SH-SY5Y (cell line): ENCODE measurements around the gene MTUS2.

ENCODE experiments used
- GATA2 ChIP-seq: IDR thresholded peaks from 2 replicates; pipeline ENCODE4 v1.6.1; 2011; ENCODE audit warnings: mild to moderate bottlenecking, low read depth, low read length
- GATA3 ChIP-seq: IDR thresholded peaks from 2 replicates; pipeline ENCODE4 v1.6.1; 2011; ENCODE audit warnings: low read depth, mild to moderate bottlenecking, low read length, moderate library complexity

MTUS2 gene

GRCh38 chr13:29540334-29540733 lies 720.2 kb downstream of the MTUS2 start:
- no peak for TF ChIP-seq GATA2

- TF ChIP-seq GATA3 (no peak), GATA2 (no peak)
Observed at GRCh38 chr13:29540799-29541198, 720.7 kb downstream of the MTUS2 start.

DNA sequence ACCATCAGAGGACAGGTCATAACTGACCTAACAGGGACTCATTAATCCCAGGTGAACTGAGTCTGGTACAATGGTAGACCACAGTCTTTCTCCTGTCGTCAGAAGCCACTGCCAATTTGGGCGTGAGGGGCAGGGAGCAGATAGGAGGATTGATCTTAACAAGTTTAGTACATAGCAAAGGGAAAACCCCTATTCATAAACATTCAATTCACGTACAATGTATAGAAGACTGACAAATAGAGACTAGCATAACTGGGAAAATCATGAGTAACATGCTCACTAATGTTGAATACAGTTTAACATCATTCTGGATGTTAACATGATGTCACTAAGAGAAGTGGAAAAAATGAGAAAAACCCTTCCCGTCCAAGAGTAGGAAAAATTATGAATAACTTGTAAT lies 721.3 kb downstream of the MTUS2 start:
- no peak for TF ChIP-seq GATA2
- TF ChIP-seq GATA3, result no peak

DNA sequence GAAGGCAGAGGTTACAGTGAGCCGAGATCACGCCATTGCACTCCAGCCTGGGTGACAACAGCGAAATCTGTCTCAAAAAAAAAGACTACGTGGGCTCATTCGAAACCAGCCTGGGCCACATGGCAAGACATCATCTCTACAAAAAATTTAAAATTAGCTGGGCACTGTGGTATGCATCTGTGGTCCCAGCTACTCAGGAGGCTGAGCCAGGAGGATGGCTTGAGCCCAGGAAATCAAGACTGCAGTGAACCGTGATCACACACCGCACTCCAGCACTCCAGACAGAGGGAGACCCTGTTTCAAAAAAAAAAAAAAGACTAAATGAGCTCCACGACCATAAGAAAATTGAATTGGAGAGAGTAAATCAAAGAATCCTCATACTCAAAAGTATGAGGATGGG lies 722.2 kb downstream of the MTUS2 start:
- TF ChIP-seq GATA2 (no peak), GATA3 (no peak)

DNA sequence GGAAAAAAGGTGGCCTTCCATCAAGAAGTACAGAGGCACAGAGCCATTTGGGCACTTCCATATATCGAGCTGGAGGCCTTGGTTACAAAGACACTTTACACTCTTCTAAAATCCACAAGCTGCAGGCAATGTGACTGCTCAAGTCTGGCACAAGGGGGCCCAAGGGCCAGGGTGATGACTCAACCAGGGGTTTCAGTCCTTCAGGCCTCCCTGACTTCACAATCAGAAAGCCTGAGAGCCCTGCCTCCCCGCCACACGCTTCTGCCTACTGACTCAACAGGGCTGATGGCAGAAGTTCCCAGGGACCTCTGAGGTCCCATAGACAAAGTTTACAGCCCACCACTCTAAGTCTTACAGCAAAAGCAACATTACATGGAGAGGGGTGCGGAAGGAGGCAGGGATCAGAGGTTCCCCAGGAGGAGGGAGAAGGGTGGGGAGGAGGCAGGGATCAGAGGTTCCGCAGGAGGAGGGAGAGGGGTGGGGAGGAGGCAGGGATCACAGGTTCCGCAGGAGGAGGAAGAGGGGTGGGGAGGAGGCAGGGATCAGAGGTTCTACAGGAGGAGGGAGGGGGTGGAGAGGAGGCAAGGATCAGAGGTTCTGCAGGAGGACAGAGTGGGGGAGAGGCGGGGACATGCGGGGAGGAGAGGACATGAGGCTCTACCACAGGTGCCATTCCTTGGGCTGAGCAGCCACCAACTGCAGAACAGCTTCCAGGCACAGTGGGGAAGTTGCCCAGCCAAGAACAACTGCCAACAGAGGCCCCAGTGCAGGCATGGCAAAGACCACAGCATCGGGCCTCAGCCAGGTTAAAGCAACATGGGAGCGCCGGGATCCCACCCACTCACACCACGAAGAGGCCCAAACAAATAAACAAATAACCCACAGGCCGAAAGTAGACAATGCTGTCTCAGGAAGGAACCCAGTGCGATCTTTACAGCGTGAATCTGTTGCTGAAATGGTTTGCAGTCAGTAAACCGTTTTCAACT lies 723.4 kb downstream of the MTUS2 start:
- TF ChIP-seq GATA3 (no peak), GATA2 (no peak)

DNA sequence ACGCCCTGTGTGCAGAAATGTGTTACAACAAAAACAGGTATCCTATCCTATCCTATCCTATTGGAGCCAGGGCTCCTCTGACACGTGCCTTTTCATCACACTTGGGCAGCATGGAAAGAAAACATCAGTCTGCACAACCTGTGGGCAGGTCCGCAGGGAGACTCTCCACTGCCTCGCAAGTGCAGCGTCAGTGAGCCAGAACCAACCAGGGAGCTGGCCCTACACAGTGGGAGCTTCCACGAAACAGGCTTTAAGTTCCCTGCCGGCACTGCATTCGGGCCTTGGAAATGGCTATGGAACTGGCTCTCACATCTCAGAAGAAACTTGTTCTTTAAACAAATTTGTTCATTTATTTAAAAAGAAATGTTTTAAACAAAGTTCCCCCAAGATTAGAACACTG lies 725.8 kb downstream of the MTUS2 start:
- TF ChIP-seq GATA2 (no peak), GATA3 (no peak)

- TF ChIP-seq GATA3 (no peak), GATA2 (no peak)
Observed at GRCh38 chr13:29546662-29547061, 726.5 kb downstream of the MTUS2 start.

DNA sequence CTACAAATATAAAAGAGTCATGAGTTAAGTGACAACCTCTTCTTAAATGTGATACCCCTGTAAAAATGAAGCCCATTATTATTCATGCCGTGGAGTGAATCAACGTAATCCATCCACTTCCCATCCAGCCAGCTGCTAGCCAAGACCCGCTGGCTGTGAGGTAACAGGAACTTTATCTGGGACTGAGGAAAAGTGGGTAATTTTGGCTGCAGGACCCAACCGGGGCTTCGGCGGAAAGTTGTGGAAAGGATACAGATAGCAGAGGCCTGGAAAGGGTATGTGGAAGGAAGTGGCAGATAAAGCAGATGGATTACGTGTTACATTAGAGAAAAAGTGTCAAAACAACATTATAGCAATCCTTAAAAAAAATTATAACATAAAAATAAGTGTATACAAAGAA lies 727.0 kb downstream of the MTUS2 start:
- TF ChIP-seq GATA3 (no peak), GATA2 (no peak)

DNA sequence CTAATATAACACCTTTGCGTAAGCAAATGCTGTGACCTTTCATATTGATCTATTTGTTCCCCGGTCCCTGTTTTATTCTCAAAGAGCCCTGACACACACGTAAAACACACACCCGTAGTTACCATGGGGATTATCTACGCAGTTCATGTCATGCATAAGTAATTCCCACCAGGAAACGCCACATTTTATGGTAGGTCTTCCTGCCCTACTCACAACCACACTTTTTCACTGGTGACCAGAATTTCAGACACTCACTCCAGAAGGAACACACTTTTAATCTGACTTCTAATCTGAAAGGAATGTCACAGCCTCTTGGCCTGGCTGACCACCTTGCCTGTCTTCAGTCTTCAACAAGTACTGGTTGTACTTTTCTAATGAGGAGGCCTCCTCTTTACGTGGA lies 728.6 kb downstream of the MTUS2 start:
- TF ChIP-seq GATA3, result no peak
- TF ChIP-seq GATA2, result no peak

DNA sequence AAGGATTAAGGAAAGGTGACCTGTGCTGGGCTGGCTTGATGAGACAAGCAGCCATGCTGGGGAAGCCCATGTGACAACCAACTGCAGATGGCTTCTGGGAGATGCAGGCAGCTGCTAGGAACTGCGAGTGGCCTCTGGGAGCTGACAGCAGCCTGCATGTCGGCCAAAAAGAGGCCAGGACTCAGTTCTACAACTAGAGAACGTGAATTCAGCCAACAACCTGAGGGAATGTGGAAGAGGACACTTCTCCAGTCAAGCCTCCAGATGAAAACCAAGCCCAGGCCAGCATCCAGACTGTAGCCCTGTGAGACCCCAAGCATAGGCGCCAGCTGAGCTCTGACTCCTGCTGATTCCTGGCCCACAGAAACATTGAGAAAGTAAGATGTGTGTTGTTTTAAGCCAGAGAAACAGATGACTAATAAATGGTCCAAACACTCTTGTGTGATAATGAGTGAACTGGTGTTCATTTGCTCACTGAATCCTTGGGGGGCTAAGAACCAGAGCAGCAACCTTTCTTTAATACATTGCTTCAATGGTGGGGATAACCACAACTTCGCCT lies 730.4 kb downstream of the MTUS2 start:
- TF ChIP-seq GATA3 (no peak), GATA2 (no peak)

- no peak for TF ChIP-seq GATA2
Observed at GRCh38 chr13:29551214-29551613, 731.1 kb downstream of the MTUS2 start.
